SKM-1 (cell line): ENCODE results near the gene ANKS1A.
"Not testable (repeated sequence)": the region's sequence is repeated elsewhere in the genome, so short reads cannot be mapped to it uniquely, and the experiment has no call there.

Experiments used
- DNase-seq: peaks from one replicate; lab custom pipeline; 2025; ENCODE audit not compliant: unreplicated experiment; lab: John Stamatoyannopoulos, UW

The ANKS1A gene, protein sequence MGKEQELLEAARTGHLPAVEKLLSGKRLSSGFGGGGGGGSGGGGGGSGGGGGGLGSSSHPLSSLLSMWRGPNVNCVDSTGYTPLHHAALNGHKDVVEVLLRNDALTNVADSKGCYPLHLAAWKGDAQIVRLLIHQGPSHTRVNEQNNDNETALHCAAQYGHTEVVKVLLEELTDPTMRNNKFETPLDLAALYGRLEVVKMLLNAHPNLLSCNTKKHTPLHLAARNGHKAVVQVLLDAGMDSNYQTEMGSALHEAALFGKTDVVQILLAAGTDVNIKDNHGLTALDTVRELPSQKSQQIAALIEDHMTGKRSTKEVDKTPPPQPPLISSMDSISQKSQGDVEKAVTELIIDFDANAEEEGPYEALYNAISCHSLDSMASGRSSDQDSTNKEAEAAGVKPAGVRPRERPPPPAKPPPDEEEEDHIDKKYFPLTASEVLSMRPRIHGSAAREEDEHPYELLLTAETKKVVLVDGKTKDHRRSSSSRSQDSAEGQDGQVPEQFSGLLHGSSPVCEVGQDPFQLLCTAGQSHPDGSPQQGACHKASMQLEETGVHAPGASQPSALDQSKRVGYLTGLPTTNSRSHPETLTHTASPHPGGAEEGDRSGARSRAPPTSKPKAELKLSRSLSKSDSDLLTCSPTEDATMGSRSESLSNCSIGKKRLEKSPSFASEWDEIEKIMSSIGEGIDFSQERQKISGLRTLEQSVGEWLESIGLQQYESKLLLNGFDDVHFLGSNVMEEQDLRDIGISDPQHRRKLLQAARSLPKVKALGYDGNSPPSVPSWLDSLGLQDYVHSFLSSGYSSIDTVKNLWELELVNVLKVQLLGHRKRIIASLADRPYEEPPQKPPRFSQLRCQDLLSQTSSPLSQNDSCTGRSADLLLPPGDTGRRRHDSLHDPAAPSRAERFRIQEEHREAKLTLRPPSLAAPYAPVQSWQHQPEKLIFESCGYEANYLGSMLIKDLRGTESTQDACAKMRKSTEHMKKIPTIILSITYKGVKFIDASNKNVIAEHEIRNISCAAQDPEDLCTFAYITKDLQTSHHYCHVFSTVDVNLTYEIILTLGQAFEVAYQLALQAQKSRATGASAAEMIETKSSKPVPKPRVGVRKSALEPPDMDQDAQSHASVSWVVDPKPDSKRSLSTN

DNA sequence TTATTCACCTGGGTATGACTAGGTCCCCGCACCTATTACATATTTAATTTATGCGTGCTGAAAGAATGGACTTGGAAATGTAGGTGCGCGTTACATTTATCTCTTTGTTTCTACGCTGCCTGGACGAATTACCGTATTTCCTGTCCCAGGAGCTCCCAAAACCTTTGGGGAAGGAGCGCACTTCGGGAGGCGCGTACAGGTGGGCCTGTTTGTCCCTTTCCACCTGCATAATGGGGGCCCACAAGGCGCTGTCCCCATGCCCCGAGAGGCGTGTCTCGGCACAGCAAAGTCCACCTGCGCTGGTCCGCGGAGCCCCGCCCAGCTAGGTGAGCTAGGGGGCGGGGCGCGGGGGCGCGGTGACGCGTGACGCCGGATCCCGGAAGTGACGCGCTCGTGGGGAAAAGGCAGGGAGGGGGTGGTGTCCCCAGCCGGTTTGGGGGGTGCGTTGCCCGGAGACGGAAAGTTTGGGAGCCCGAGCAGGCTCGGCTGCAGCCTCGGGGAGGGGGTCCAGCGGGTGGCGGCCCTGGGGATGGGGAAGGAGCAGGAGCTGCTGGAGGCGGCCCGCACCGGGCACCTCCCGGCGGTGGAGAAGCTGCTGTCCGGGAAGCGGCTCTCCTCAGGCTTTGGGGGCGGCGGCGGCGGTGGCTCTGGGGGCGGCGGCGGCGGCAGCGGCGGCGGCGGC lies at the start of gene ANKS1A:
ANKS1A (plus strand) TSS at position 382 of the 682 bp plus-strand sequence; CDS start at position 530, 148 bp downstream.
- peak; percentile 45 for DNase-seq

- no peak for DNase-seq
Measured at GRCh38 chr6:34839666-34840352, 49.2 kb upstream of the ANKS1A start.

GRCh38 chr6:34849066-34849465 lies 40.0 kb upstream of the ANKS1A start:
- DNase-seq = not testable (repeated sequence)

DNA sequence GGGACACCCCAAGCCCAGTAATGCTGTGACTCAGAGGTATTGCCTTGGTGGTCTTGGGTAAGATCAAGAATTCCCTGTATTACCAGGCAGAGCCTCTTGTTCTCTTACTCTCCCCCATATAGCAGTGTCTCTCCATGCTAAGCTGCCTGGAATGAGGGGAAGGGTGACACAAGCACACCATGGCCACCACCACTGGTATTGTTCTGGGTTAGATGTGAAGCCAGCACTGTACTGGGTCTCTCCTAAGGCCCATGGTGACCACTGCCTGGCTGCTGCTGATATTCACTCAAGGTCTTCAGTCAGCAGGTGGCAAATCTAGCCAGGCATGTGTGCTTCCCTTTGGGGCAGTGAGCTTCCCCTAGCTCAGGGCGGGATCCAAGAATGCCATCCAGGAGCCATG lies 37.7 kb upstream of the ANKS1A start:
- no peak for DNase-seq

- no peak for DNase-seq
Measured at GRCh38 chr6:34852406-34853085, 36.5 kb upstream of the ANKS1A start.

GRCh38 chr6:34855463-34855862 lies 33.6 kb upstream of the ANKS1A start:
- no peak for DNase-seq

DNA sequence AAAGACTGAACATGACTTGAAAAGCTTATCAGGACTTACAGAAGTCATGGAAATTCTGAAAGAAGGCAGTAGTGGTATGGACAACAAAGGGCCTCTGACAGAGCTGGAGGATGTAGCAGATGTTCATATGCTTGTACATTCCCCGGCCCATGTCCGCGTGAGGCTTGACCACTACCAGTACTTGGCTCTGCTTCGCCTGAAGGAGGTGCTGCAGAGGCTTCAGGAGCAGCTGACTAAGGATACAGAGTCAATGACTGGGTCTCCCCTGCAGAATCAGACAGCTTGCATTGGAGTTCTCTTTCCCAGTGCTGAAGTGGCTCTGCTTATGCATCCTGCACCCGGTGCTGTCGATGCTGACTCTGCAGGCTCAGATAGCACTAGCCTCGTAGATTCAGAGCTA lies 30.4 kb upstream of the ANKS1A start:
- DNase-seq = no peak

DNA sequence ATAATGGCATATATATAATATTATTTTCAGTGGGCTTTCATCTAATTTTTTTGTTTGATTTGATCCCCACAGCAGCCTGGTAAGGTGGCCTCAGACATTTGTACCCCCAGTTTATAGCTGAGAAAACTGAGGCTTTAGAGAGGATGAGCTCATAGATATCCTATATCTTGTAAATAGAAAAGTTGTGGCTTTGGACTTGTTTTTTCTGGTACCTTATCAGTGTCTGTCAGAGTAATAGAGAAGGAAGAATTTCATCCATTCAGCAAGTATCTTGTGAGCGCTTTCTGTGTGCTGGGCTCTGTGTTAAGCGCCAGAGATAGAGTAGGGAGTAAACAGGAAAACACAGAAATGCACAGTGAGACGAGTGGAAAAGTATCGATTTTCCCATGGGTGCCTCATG lies 29.1 kb upstream of the ANKS1A start:
- no peak for DNase-seq

DNA sequence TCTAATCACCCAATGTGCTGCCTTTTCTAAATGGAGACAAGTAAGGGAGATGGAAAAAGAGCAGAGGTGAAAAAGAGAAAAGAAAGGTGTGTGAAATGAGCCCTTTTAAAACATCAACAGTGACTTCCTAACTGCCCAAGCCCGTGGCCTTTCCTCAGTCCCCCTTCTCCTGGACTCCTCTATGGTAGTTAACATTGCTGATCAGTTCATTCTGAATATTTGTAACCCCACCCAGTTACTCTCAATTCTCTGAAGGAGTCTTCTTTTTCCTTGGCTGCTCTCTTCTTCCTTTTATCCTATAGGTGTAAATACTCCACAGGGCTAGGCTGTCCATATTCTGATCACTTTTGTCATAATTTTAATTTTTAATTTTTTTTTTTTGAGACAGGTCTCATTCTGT lies 28.3 kb upstream of the ANKS1A start:
- DNase-seq = no peak

GRCh38 chr6:34864007-34864406 lies 25.0 kb upstream of the ANKS1A start:
- no peak for DNase-seq

GRCh38 chr6:34865107-34865506 lies 23.9 kb upstream of the ANKS1A start:
- no peak for DNase-seq

- DNase-seq = no peak
Measured at GRCh38 chr6:34866509-34866908, 22.5 kb upstream of the ANKS1A start.

- DNase-seq = no peak
Measured at GRCh38 chr6:34867484-34867883, 21.6 kb upstream of the ANKS1A start.

DNA sequence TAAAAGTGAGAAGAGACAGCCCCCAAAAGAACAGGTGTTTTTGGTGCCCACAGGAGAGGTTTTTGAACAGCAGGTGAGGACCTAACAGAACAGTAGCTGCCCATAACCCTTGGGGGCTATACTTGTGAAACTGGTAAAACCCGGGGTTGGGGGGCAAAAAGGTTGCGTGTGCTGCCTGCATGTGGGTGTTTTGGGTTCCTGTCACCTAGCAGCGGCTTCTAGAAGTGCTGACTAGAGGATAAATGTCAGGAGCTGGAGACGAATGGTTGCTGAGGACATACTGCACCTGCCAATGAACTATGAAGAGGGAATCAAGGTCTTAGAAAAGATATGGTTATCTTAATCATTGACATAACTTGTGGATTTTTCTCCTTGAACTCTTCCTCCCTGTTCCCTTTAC lies 17.2 kb upstream of the ANKS1A start:
- no peak for DNase-seq

DNA sequence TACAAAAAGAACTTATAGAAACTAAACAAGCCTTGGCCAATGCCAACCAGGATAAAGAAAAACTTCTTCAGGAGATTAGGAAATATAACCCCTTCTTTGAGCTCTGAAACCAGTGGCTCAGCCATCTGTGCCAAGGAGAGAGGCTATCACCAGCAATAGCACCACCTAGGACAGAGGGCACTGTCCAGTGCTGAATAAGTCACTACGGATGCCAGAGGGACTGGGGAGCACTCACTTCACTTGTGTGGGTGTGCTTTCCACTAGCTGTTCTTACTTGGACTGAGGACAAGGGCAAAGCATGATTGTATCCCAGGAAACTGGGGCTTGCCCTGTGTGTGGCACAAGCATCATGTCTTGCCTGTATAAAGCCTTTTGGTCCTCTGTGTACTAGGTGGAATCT lies 16.7 kb upstream of the ANKS1A start:
- no peak for DNase-seq

GRCh38 chr6:34875292-34876213 lies 13.5 kb upstream of the ANKS1A start:
- DNase-seq = no peak

GRCh38 chr6:34876472-34876871 lies 12.6 kb upstream of the ANKS1A start:
- DNase-seq = no peak

DNA sequence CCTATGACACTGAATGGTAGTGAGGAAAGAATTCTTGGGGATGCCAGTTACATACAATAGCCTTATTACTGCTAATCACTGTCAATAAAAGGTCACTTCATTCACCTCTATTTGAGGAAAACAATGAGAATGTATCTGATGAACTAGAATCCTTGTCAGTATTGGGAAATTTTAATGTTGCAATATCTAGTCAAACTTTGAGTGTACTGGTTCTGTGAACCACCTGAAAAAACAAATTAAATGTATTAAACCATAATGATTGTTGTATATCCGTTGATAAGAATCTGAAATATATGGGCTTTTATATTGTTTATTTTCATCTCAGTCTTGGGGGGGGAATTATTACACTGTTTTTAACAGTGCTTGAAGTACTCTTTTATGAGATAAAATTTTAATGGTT lies 11.8 kb upstream of the ANKS1A start:
- no peak for DNase-seq
